ENCODE data around the gene HLA-DQB1.

DNA sequence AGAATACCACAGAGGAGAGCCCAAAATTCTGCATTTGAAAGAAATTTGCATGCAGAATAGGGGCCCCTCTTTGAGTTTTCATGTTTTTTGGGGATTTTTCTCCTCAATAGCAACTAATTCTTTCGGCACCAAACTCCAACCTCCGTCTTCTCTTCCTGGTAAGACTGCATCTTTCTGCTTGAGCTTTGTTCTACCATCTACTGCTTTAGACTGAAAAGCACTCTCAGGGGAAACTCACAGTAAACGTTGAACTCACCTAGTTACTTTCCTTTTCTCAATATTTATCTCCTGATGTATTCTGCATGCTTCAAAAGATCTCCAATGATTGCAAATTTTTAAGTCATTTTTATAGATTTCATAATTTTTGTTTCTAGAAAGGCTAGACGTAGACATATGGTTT, 36.9 kb upstream of the HLA-DQB1 start:
- TF ChIP-seq, protein P1, sequence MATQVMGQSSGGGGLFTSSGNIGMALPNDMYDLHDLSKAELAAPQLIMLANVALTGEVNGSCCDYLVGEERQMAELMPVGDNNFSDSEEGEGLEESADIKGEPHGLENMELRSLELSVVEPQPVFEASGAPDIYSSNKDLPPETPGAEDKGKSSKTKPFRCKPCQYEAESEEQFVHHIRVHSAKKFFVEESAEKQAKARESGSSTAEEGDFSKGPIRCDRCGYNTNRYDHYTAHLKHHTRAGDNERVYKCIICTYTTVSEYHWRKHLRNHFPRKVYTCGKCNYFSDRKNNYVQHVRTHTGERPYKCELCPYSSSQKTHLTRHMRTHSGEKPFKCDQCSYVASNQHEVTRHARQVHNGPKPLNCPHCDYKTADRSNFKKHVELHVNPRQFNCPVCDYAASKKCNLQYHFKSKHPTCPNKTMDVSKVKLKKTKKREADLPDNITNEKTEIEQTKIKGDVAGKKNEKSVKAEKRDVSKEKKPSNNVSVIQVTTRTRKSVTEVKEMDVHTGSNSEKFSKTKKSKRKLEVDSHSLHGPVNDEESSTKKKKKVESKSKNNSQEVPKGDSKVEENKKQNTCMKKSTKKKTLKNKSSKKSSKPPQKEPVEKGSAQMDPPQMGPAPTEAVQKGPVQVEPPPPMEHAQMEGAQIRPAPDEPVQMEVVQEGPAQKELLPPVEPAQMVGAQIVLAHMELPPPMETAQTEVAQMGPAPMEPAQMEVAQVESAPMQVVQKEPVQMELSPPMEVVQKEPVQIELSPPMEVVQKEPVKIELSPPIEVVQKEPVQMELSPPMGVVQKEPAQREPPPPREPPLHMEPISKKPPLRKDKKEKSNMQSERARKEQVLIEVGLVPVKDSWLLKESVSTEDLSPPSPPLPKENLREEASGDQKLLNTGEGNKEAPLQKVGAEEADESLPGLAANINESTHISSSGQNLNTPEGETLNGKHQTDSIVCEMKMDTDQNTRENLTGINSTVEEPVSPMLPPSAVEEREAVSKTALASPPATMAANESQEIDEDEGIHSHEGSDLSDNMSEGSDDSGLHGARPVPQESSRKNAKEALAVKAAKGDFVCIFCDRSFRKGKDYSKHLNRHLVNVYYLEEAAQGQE (IDR thresholded peaks at IDR 0.05; ENCODE audit: borderline replicate concordance in 1 of 2, low read depth in 1 of 2, low read length in 2 of 2) = no peak
- no peak for TF ChIP-seq ARNT (IDR thresholded peaks at IDR 0.05)
- TF ChIP-seq, protein P2, sequence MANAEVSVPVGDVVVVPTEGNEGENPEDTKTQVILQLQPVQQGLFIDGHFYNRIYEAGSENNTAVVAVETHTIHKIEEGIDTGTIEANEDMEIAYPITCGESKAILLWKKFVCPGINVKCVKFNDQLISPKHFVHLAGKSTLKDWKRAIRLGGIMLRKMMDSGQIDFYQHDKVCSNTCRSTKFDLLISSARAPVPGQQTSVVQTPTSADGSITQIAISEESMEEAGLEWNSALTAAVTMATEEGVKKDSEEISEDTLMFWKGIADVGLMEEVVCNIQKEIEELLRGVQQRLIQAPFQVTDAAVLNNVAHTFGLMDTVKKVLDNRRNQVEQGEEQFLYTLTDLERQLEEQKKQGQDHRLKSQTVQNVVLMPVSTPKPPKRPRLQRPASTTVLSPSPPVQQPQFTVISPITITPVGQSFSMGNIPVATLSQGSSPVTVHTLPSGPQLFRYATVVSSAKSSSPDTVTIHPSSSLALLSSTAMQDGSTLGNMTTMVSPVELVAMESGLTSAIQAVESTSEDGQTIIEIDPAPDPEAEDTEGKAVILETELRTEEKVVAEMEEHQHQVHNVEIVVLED (CRISPR knock-in tag; IDR thresholded peaks at IDR 0.05; ENCODE audit: borderline replicate concordance) = no peak
- TF ChIP-seq, protein P3, sequence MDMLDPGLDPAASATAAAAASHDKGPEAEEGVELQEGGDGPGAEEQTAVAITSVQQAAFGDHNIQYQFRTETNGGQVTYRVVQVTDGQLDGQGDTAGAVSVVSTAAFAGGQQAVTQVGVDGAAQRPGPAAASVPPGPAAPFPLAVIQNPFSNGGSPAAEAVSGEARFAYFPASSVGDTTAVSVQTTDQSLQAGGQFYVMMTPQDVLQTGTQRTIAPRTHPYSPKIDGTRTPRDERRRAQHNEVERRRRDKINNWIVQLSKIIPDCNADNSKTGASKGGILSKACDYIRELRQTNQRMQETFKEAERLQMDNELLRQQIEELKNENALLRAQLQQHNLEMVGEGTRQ (IDR thresholded peaks at IDR 0.05; ENCODE audit: low read depth, low read length) = no peak
- TF ChIP-seq, protein P3 (CRISPR knock-in tag; IDR thresholded peaks at IDR 0.05; ENCODE audit: borderline replicate concordance) = no peak
- TF ChIP-seq SALL1 (CRISPR knock-in tag; IDR thresholded peaks at IDR 0.05) = no peak
- no peak for TF ChIP-seq POLR2AphosphoS5 (IDR thresholded peaks at IDR 0.05; ENCODE audit: low read depth, low read length)
- no peak for TF ChIP-seq GABPB1 (CRISPR knock-in tag; IDR thresholded peaks at IDR 0.05)
- TF ChIP-seq ZNF703 (CRISPR knock-in tag; IDR thresholded peaks at IDR 0.05; ENCODE audit: borderline replicate concordance) = no peak
- TF ChIP-seq, protein P4, sequence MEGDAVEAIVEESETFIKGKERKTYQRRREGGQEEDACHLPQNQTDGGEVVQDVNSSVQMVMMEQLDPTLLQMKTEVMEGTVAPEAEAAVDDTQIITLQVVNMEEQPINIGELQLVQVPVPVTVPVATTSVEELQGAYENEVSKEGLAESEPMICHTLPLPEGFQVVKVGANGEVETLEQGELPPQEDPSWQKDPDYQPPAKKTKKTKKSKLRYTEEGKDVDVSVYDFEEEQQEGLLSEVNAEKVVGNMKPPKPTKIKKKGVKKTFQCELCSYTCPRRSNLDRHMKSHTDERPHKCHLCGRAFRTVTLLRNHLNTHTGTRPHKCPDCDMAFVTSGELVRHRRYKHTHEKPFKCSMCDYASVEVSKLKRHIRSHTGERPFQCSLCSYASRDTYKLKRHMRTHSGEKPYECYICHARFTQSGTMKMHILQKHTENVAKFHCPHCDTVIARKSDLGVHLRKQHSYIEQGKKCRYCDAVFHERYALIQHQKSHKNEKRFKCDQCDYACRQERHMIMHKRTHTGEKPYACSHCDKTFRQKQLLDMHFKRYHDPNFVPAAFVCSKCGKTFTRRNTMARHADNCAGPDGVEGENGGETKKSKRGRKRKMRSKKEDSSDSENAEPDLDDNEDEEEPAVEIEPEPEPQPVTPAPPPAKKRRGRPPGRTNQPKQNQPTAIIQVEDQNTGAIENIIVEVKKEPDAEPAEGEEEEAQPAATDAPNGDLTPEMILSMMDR (CRISPR knock-in tag; IDR thresholded peaks at IDR 0.05) = no peak
- no peak for TF ChIP-seq ZNF3 (CRISPR knock-in tag; IDR thresholded peaks at IDR 0.05)

Measured in HepG2 (cell line).